WTC11 (cell line): ENCODE data around the gene AGBL4. TPM values are rescaled to one million over a fixed set of nuclear protein-coding genes. Genes with fewer than 3 reads are reported as not detected.
A peak's percentile ranks its signal among the peaks of the same experiment; 100 is the strongest.

Experiments used
- ATAC-seq: fragments of 200-7000 bp; cut with Tn5 transposase; 2 replicates; pipeline ENCODE4 v1.10.0; 2021; ENCODE audit warnings: mild to moderate bottlenecking, moderate library complexity
- CTCF ChIA-PET: fragments of 300-600 bp; sonication (Branson Sonifier 250); formaldehyde crosslinking; loops from one replicate; lab custom pipeline; 2021; ENCODE audit warnings: antibody characterized with exemption; lab: Charles Lee
- POLR2A ChIA-PET: fragments of 350-600 bp; sonication (Branson Sonifier 250); formaldehyde crosslinking; loops from one replicate; lab custom pipeline; 2021; ENCODE audit warnings: antibody characterized with exemption; lab: Charles Lee
- DNase-seq: peaks from one replicate; pipeline ENCODE4 v3.0.0; 2021; ENCODE audit warnings: low spot score
- H3K27ac Mint-ChIP-seq: 2 replicates; pipeline ENCODE4 v1.8.0; 2021; ENCODE audit warnings: mixed read lengths
- H3K27me3 Mint-ChIP-seq: 2 replicates; pipeline ENCODE4 v1.8.0; 2021; ENCODE audit warnings: low read depth, mild to moderate bottlenecking, moderate library complexity, mixed read lengths
- H3K36me3 Mint-ChIP-seq: 2 replicates; pipeline ENCODE4 v1.8.0; 2021; ENCODE audit warnings: mixed read lengths
- H3K4me1 Mint-ChIP-seq: 2 replicates; pipeline ENCODE4 v1.8.0; 2022; ENCODE audit warnings: mixed read lengths
- H3K4me3 Mint-ChIP-seq: 2 replicates; pipeline ENCODE4 v1.8.0; 2021; ENCODE audit warnings: mild to moderate bottlenecking, moderate library complexity, mixed read lengths
- H3K9me3 Mint-ChIP-seq: 2 replicates; pipeline ENCODE4 v1.8.0; 2021; ENCODE audit warnings: mixed read lengths
- ATF2 ChIP-seq: sonication (generic); formaldehyde crosslinking; IDR thresholded peaks from 2 replicates; pipeline ENCODE4 v1.8.1; 2022; ENCODE audit warnings: low read depth, missing genetic modification reagents, borderline replicate concordance
- CDX4 ChIP-seq: fragments of 250-450 bp; sonication (Bioruptor Pico); IDR thresholded peaks from 2 replicates; pipeline ENCODE4 v1.9.0; 2021; ENCODE audit warnings: moderate library complexity, mild to moderate bottlenecking, inconsistent platforms, borderline replicate concordance
- CTCF ChIP-seq: fragments of 200-600 bp; IDR thresholded peaks from 2 replicates; pipeline ENCODE4 v1.8.0; 2022; ENCODE audit warnings: antibody characterized with exemption
- EMX1 ChIP-seq: fragments of 250-450 bp; sonication (Bioruptor Pico); IDR thresholded peaks from 2 replicates; pipeline ENCODE4 v1.8.0; 2021; ENCODE audit warnings: mild to moderate bottlenecking
- FOXP4 ChIP-seq: sonication (generic); formaldehyde crosslinking; IDR thresholded peaks from 2 replicates; pipeline ENCODE4 v1.8.0; 2022; ENCODE audit warnings: mild to moderate bottlenecking, missing genetic modification reagents
- IRF2 ChIP-seq: sonication (generic); formaldehyde crosslinking; IDR thresholded peaks from 2 replicates; pipeline ENCODE4 v1.8.0; 2022; ENCODE audit warnings: low read depth, missing genetic modification reagents, borderline replicate concordance
- JUN ChIP-seq: sonication (generic); formaldehyde crosslinking; IDR thresholded peaks from 2 replicates; pipeline ENCODE4 v1.8.0; 2023; ENCODE audit warnings: mild to moderate bottlenecking, missing genetic modification reagents
- RORB ChIP-seq: fragments of 250-450 bp; sonication (Bioruptor Pico); IDR thresholded peaks from 2 replicates; pipeline ENCODE4 v1.9.0; 2021; ENCODE audit warnings: mild to moderate bottlenecking
- ZNF121 ChIP-seq: sonication (generic); formaldehyde crosslinking; IDR thresholded peaks from 2 replicates; pipeline ENCODE4 v1.8.0; 2023; ENCODE audit warnings: missing genetic modification reagents
- ZNF281 ChIP-seq: sonication (generic); formaldehyde crosslinking; IDR thresholded peaks from 2 replicates; pipeline ENCODE4 v1.8.0; 2023; ENCODE audit warnings: mild to moderate bottlenecking, missing genetic modification reagents
- total RNA-seq: library from RNA; stranded (reverse); gene quantifications from 3 replicates; pipeline ENCODE4 v1.2.3, GENCODE V29; 2021
- TF ChIP-seq, protein P1 (sequence below): sonication (generic); formaldehyde crosslinking; IDR thresholded peaks from 2 replicates; pipeline ENCODE4 v1.8.0; 2022; ENCODE audit warnings: missing genetic modification reagents
- TF ChIP-seq, protein P2 (sequence below): sonication (generic); formaldehyde crosslinking; IDR thresholded peaks from 2 replicates; pipeline ENCODE4 v1.8.0; 2022; ENCODE audit warnings: mild to moderate bottlenecking, missing genetic modification reagents
- TF ChIP-seq, protein P3 (sequence below): sonication (generic); formaldehyde crosslinking; IDR thresholded peaks from 2 replicates; pipeline ENCODE4 v1.8.1; 2023; ENCODE audit warnings: mild to moderate bottlenecking, missing genetic modification reagents
- TF ChIP-seq, protein P4 (sequence below): sonication (generic); formaldehyde crosslinking; IDR thresholded peaks from 2 replicates; pipeline ENCODE4 v1.8.1; 2023; ENCODE audit warnings: mild to moderate bottlenecking, missing genetic modification reagents, moderate library complexity

AGBL4 gene
- total RNA-seq, 1 experiment from 2014 or later = 0.87 TPM

DNA sequence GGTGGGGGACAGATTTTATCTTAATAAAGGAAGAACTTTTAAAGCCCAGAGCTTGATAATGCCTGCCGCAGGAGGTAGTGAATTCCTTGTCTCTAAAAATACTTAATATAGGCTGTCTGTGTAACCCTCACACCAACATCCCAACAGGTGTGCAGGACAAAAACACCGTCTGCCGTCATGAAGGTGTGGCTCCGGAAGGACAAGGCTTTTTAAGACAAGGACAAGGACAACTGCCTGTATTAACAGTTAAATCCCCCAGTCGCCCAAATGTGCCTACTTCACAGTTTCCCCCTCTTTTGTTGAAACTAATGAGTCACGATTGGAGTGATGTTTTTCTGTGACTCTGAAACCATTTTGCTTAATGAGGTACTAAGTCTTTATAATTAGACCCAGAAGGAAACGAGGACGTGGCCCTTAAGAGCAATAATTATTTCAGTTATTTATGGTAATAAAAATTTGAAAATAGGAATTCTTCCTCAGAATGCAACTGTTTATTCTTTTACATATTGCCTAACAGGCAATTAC lies 1524.5 kb downstream of the AGBL4 start (continued):
- TF ChIP-seq ATF2 (CRISPR knock-in tag) (no peak), FOXP4 (CRISPR knock-in tag) (no peak), ZNF121 (CRISPR knock-in tag) (no peak), RORB (CRISPR knock-in tag) (no peak)
- TF ChIP-seq, protein P1, sequence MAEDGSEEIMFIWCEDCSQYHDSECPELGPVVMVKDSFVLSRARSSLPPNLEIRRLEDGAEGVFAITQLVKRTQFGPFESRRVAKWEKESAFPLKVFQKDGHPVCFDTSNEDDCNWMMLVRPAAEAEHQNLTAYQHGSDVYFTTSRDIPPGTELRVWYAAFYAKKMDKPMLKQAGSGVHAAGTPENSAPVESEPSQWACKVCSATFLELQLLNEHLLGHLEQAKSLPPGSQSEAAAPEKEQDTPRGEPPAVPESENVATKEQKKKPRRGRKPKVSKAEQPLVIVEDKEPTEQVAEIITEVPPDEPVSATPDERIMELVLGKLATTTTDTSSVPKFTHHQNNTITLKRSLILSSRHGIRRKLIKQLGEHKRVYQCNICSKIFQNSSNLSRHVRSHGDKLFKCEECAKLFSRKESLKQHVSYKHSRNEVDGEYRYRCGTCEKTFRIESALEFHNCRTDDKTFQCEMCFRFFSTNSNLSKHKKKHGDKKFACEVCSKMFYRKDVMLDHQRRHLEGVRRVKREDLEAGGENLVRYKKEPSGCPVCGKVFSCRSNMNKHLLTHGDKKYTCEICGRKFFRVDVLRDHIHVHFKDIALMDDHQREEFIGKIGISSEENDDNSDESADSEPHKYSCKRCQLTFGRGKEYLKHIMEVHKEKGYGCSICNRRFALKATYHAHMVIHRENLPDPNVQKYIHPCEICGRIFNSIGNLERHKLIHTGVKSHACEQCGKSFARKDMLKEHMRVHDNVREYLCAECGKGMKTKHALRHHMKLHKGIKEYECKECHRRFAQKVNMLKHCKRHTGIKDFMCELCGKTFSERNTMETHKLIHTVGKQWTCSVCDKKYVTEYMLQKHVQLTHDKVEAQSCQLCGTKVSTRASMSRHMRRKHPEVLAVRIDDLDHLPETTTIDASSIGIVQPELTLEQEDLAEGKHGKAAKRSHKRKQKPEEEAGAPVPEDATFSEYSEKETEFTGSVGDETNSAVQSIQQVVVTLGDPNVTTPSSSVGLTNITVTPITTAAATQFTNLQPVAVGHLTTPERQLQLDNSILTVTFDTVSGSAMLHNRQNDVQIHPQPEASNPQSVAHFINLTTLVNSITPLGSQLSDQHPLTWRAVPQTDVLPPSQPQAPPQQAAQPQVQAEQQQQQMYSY (CRISPR knock-in tag) = no peak

DNA sequence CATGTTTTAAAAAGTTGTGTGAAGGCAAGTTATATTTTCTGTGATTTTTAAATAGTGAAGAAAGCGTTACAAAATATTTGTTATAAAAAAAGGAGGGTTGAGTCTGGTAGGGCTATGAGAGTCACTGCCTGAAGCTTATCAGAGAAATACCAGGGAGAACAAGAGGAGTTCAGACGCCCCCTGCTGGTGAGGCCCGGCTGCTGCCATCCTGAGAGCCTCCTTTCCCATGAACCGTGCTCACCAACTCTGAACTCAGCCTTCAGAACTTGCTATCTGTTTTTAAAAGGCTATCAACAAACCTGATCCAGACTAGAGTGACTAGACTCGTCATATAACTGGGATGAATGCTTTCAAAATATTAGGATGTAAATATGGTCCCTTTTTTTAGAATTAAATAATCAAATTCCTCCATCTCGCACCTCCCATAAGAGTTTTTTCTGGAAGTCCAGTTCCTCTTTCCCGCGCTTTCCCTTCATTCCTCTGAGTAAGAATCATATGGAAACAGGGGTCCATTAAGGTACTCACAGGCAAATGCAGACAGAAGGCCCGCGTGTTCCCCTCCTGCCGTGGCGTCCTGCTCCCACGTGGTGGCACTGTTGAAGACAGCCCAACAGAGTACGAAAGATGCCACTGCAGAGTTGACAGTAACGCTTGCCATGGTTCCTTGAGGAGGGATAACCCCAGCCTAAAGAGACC lies 1525.5 kb downstream of the AGBL4 start:
- DNase-seq (peak; percentile 86), ATAC-seq (peak; percentile 75)
- ChIA-PET CTCF (interaction anchor here (0.6 to 4.4 kb wide), 44 partner anchors 9 to 393 kb away, joined by 3 to 74 read pairs (median 4); partner anchors contain the start of gene SPATA6), POLR2A (no interaction called here)
- Mint-ChIP-seq H3K4me3 (no peak overlapping the region), H3K27ac (no peak overlapping the region), H3K4me1 (peaks cover 54% of the 10 kb centered on the region), H3K27me3 (no peaks in the 10 kb centered on the region; the same call in 1 of the 2 replicates)
- TF ChIP-seq CTCF (peak; percentile 92), IRF2 (no peak)
- TF ChIP-seq, protein P2, sequence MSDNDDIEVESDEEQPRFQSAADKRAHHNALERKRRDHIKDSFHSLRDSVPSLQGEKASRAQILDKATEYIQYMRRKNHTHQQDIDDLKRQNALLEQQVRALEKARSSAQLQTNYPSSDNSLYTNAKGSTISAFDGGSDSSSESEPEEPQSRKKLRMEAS (CRISPR knock-in tag) = peak; percentile 55; the same call in 1 of the 2 replicates
- TF ChIP-seq, protein P3, sequence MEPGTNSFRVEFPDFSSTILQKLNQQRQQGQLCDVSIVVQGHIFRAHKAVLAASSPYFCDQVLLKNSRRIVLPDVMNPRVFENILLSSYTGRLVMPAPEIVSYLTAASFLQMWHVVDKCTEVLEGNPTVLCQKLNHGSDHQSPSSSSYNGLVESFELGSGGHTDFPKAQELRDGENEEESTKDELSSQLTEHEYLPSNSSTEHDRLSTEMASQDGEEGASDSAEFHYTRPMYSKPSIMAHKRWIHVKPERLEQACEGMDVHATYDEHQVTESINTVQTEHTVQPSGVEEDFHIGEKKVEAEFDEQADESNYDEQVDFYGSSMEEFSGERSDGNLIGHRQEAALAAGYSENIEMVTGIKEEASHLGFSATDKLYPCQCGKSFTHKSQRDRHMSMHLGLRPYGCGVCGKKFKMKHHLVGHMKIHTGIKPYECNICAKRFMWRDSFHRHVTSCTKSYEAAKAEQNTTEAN = no peak
- TF ChIP-seq, all 79 proteins: peak for 2
- Mint-ChIP-seq H3K9me3 (no peaks in the 10 kb centered on the region), H3K36me3 (no peaks in the 10 kb centered on the region)

GRCh38 chr1:48495911-48496310 lies 1527.8 kb downstream of the AGBL4 start:
- ChIA-PET POLR2A (interaction anchor here (0.7 kb wide), 1 partner anchor 850 kb away, joined by 8 read pairs; no protein-coding TSS in a partner anchor), CTCF (no interaction called here)
- Mint-ChIP-seq H3K27ac (no peak overlapping the region), H3K4me3 (no peak overlapping the region), H3K9me3 (no peaks in the 10 kb centered on the region), H3K27me3 (no peaks in the 10 kb centered on the region), H3K36me3 (no peaks in the 10 kb centered on the region), H3K4me1 (peaks cover 43% of the 10 kb centered on the region)
- ATAC-seq (no peak), DNase-seq (no peak)
- TF ChIP-seq JUN (CRISPR knock-in tag) = no peak
- no peak for TF ChIP-seq ZNF281
- TF ChIP-seq, protein P4, sequence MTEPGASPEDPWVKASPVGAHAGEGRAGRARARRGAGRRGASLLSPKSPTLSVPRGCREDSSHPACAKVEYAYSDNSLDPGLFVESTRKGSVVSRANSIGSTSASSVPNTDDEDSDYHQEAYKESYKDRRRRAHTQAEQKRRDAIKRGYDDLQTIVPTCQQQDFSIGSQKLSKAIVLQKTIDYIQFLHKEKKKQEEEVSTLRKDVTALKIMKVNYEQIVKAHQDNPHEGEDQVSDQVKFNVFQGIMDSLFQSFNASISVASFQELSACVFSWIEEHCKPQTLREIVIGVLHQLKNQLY (CRISPR knock-in tag) = no peak
- TF ChIP-seq EMX1 (CRISPR knock-in tag) = no peak
- TF ChIP-seq CDX4 (CRISPR knock-in tag) = no peak
